Measurements from ENCODE around the gene BABAM2. TPM values are rescaled to one million over a fixed set of nuclear protein-coding genes. Genes with fewer than 3 reads are reported as not detected.
A peak's percentile ranks its signal among the peaks of the same experiment; 100 is the strongest.

The BABAM2 gene
- total and polyA plus RNA-seq, 2 of the 4 experiments (the other 2 are of a cell fraction) = 20.9 to 23.1 TPM

- no peak overlapping the region for H3K27ac ChIP-seq (ENCODE audit: insufficient read depth, low read length)
- peak overlapping the region; percentile 16 for H2BK120ac ChIP-seq (ENCODE audit: low read depth, low read length)
- no peak for DNase-seq
- no peak overlapping the region for H3K23ac ChIP-seq (ENCODE audit: low read depth, low read length)
- H3K14ac ChIP-seq (replicated peaks; ENCODE audit: low read depth, low read length) = no peak overlapping the region
- H3K27me3 ChIP-seq (ENCODE audit: control insufficient read depth, insufficient read depth, low read length) = no peaks in the 10 kb centered on the region
- H2AK9ac ChIP-seq (replicated peaks; ENCODE audit: low read depth, low read length, poor library complexity) = no peak overlapping the region
- H3K9ac ChIP-seq (ENCODE audit: low read depth, low read length) = no peak overlapping the region
- no peak overlapping the region for H2BK5ac ChIP-seq (ENCODE audit: low read depth, low read length, poor library complexity, severe bottlenecking)
- intact Hi-C loops (cut with micrococcal nuclease) (loop anchor here (2.0 to 5.0 kb wide), 3 partner anchors 16 to 125 kb away; no protein-coding TSS in a partner anchor), in situ Hi-C loops (cut with MboI; ENCODE audit: low sequenced_read_pairs) (no loop called here), dilution Hi-C loops (cut with HindIII; ENCODE audit: low sequenced_read_pairs, unreplicated experiment) (no loop called here)
- H4K20me1 ChIP-seq (ENCODE audit: insufficient read depth, low read length) = no peaks in the 10 kb centered on the region
- no peak overlapping the region for H3K56ac ChIP-seq (ENCODE audit: extremely low read depth, insufficient read depth, low read length)
- H3K4ac ChIP-seq (ENCODE audit: low read depth, low read length) = peak overlapping the region; percentile 5; the same call in 1 of the 2 replicates
- H4K91ac ChIP-seq (ENCODE audit: insufficient read depth, low read depth, low read length) = peak overlapping the region; percentile 52; the same call in 1 of the 2 replicates
- 100% methylated on average over 1 of the region's 2 CpGs; no CpG with 5 or more reads in 1 of the 2 experiments for WGBS, 2 experiments (ENCODE audit: extremely low coverage in 2 of 2, insufficient read length in 1 of 2)
- H2AFZ ChIP-seq (replicated peaks; ENCODE audit: low read length, poor library complexity) = no peak overlapping the region
- no peak overlapping the region for H3K4me2 ChIP-seq (ENCODE audit: low read depth, low read length)
- no peak overlapping the region; a peak in 1 of 4 replicates for H4K8ac ChIP-seq (ENCODE audit: low read depth in 2 of 2, low read length in 2 of 2)
- no peaks in the 10 kb centered on the region for H3K9me3 ChIP-seq (ENCODE audit: control insufficient read depth, insufficient read depth, low read length)
- BruUV-seq (replicated peaks) = no TSS peak
- peak overlapping the region; percentile 51; the same call in 1 of the 2 replicates for H2AK5ac ChIP-seq (ENCODE audit: low read depth, low read length)
- no peak overlapping the region for H3K4me3 ChIP-seq (ENCODE audit: insufficient read depth, low read depth, low read length)
- ATAC-seq (ENCODE audit: low read depth) = no peak
- H2BK20ac ChIP-seq (ENCODE audit: low read depth, low read length) = peak overlapping the region; percentile 17; the same call in 1 of the 2 replicates
- H3K36me3 ChIP-seq (ENCODE audit: control insufficient read depth, insufficient read depth, low read length) = no peaks in the 10 kb centered on the region
- H3K18ac ChIP-seq (ENCODE audit: low read depth, low read length) = no peak overlapping the region
- peak overlapping the region; percentile 54; the same call in 2 of the 3 replicates for H2BK15ac ChIP-seq (ENCODE audit: low read depth, low read length)
- H3K9me1 ChIP-seq (ENCODE audit: insufficient read depth, low read length) = peaks cover 4% of the 10 kb centered on the region
- TF ChIP-seq MXI1 (IDR thresholded peaks at IDR 0.05; ENCODE audit: borderline replicate concordance, low read depth, low read length) (no peak), NFE2L2 (IDR thresholded peaks at IDR 0.05; ENCODE audit: low read depth, low read length) (no peak), BHLHE40 (IDR thresholded peaks at IDR 0.05; ENCODE audit: low read depth, low read length) (no peak), MAFK (IDR thresholded peaks at IDR 0.05; ENCODE audit: low read depth, low read length) (no peak), ELK1 (IDR thresholded peaks at IDR 0.05; ENCODE audit: borderline replicate concordance, low read depth, low read length) (no peak), FOS (IDR thresholded peaks at IDR 0.05; ENCODE audit: low read depth, low read length) (no peak), CHD1 (IDR thresholded peaks at IDR 0.05; ENCODE audit: low read depth, low read length) (no peak), USF2 (IDR thresholded peaks at IDR 0.05; ENCODE audit: low read depth, low read length) (no peak), CEBPB (IDR thresholded peaks at IDR 0.05; ENCODE audit: low read depth, low read length) (no peak), RCOR1 (IDR thresholded peaks at IDR 0.05; ENCODE audit: insufficient replicate concordance, low read length) (no peak), CTCF (conservative IDR thresholded peaks at IDR 0.05; ENCODE audit: low read depth, low read length) (no peak), MAZ (IDR thresholded peaks at IDR 0.05; ENCODE audit: borderline replicate concordance, low read depth, low read length) (no peak), RAD21 (IDR thresholded peaks at IDR 0.05; ENCODE audit: low read length) (no peak), RFX5 (IDR thresholded peaks at IDR 0.05; ENCODE audit: low read depth, low read length) (no peak), POLR2A (IDR thresholded peaks at IDR 0.05; ENCODE audit: low read depth, low read length) (no peak), SMC3 (IDR thresholded peaks at IDR 0.05; ENCODE audit: low read depth, low read length) (no peak)
- peaks cover 12 to 25% of the 10 kb centered on the region in 2 experiments for H3K79me1 ChIP-seq (ENCODE audit: low read depth in 1 of 2, low read length in 2 of 2)
- H4K5ac ChIP-seq (ENCODE audit: low read depth, low read length) = no peak overlapping the region; the same call in 1 of the 2 replicates
- H3K4me1 ChIP-seq (ENCODE audit: control insufficient read depth, insufficient read depth, low read length) = peaks cover 6% of the 10 kb centered on the region; the same call in 1 of the 2 replicates
- ChIA-PET CTCF (no interaction called here), POLR2A (ENCODE audit: unreplicated experiment) (no interaction called here)
Observed at GRCh38 chr2:27887111-27887510, 3.4 kb upstream of the BABAM2 start.
